ENCODE results near the gene PTPRK.

- TF ChIP-seq TCF12 (IDR thresholded peaks at IDR 0.05; ENCODE audit: low read depth) = no peak
- TF ChIP-seq EP300 (IDR thresholded peaks at IDR 0.05; ENCODE audit: borderline replicate concordance) = no peak
- TF ChIP-seq FOXM1 (IDR thresholded peaks at IDR 0.05; ENCODE audit: borderline replicate concordance, low read depth) = no peak
- TF ChIP-seq REST (IDR thresholded peaks at IDR 0.05; ENCODE audit: low read depth) = no peak
- TF ChIP-seq YY1 (IDR thresholded peaks at IDR 0.05; ENCODE audit: low read depth) = no peak
- no peak for TF ChIP-seq USF1 (IDR thresholded peaks at IDR 0.05)
- TF ChIP-seq EGR1 (IDR thresholded peaks at IDR 0.05) = no peak
- no peak for TF ChIP-seq TAF1 (IDR thresholded peaks at IDR 0.05; ENCODE audit: low read depth)
- TF ChIP-seq TEAD4 (IDR thresholded peaks at IDR 0.05) = no peak
- no peak for TF ChIP-seq CREB1 (IDR thresholded peaks at IDR 0.05; ENCODE audit: low read depth)
- TF ChIP-seq RAD21 (IDR thresholded peaks at IDR 0.05; ENCODE audit: low read depth) = no peak
- TF ChIP-seq MAX (IDR thresholded peaks at IDR 0.05) = no peak
Measured at GRCh38 chr6:127938701-127939100, 581.7 kb downstream of the PTPRK start.

Measured in Ishikawa (cell line).